ENCODE data around the gene HIRA. TPM values are rescaled to one million over a fixed set of nuclear protein-coding genes. Genes with fewer than 3 reads are reported as not detected.
"Not testable (repeated sequence)": the region's sequence is repeated elsewhere in the genome, so short reads cannot be mapped to it uniquely, and the experiment has no call there.

The HIRA gene
- total RNA-seq, 1 donor from 2014 or later: 14.7 TPM

GRCh38 chr22:19383292-19383691 is 48.2 kb downstream of the HIRA start:
- no peak for DNase-seq (ENCODE audit: low read depth in 2 of 2)

GRCh38 chr22:19382240-19382639 is 49.3 kb downstream of the HIRA start:
- no peak for DNase-seq (ENCODE audit: low read depth in 2 of 2)

- no peak for DNase-seq (ENCODE audit: low read depth in 2 of 2)
Measured at GRCh38 chr22:19378344-19378674, 53.2 kb downstream of the HIRA start.

GRCh38 chr22:19377565-19378343 is 53.8 kb downstream of the HIRA start:
- DNase-seq (ENCODE audit: low read depth in 2 of 2): no peak

GRCh38 chr22:19376971-19377370 is 54.6 kb downstream of the HIRA start:
- no peak for DNase-seq (ENCODE audit: low read depth in 2 of 2)

DNA sequence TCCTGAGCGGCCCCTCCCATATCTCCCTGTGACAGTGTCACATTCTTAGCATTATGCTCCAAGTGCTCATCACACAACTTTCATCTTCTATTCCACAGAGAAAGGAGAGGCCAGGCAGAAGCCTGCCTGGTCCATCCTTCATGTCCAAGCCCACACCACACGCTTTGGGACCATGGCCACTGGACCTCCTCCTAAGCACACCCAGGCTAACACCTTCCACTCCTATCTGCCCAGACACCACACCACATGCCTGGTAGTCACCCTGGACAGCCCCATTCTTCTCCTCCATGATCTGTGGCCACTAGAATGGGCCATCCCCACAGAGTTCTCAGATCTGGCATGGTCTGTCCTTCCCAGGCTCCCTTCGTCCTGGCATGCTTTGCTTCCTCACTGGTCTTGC is 55.3 kb downstream of the HIRA start:
- no peak for DNase-seq (ENCODE audit: low read depth in 2 of 2)

- DNase-seq (ENCODE audit: low read depth in 2 of 2): no peak
Measured at GRCh38 chr22:19375435-19375834, 56.1 kb downstream of the HIRA start.

DNA sequence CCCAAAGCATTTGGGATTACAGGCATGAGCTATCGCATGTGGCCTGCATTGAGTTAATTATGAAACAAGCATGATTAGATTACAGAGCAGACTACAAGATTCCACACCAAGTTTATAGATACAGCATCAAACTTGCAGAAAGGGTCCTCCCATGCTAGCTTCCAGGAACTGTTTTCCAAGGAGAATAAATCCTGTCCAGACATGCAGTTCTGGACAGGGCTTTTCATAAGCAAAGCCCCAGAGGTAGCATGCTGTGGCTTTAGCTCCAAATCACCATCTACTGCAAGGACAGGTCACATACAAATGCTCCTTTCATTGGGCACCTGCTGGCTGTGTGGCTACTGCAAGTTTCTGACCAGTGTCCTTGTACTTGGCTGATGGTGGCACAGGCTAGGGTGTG is 57.1 kb downstream of the HIRA start:
- DNase-seq (ENCODE audit: low read depth in 2 of 2): no peak

DNA sequence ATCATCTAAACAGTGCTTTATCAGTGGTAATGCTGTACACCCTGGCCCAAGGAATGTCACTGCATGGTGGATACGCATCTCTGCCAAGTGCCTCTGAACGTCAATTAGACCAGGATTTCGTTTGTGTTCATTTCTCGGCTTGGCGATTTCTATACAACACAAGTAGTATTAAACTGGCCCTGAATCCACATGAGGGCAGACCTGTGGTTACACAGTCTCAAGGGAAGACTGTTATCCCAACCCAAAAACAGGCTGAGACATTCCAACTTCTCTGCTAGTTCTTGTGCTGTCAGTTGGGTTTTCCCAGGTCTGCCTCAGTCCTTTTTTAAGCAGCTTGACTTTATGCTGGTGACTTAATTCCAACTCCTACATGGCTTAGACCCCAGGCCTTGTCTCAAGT is 58.1 kb downstream of the HIRA start:
- no peak for DNase-seq (ENCODE audit: low read depth in 2 of 2)

GRCh38 chr22:19371893-19372292 is 59.6 kb downstream of the HIRA start:
- no peak for DNase-seq (ENCODE audit: low read depth in 2 of 2)

GRCh38 chr22:19368876-19369275 is 62.7 kb downstream of the HIRA start:
- DNase-seq (ENCODE audit: low read depth in 2 of 2): no peak

DNA sequence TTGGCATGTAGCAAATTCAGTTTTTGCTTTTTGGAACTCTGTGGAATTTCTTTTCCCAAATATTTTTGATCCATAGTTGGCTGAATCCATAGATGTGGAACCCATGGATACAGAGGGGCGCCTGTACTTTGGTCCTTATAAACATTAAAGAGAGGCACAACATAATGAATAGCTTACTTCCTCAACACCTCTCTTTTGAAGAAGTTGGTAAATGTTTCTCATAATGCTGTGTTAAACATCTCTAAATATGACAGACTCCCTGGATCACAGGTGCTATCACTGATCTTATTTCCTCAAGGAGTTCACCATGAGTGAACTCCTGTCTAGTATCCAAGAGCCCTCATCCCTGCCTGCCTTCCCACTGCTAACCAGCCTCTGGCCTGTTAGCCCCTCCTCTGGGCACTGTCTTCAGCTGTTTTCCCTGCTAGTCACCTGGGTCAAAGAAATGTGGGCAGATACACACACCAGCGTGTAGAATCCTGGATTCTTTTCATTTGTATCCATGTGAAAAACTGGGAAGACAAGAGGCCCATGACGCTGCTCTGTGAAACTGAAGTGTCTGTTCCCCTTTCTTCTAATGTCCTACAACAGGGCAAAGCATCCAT is 63.7 kb downstream of the HIRA start:
- no peak for DNase-seq (ENCODE audit: low read depth in 2 of 2)

GRCh38 chr22:19363541-19363940 is 68.0 kb downstream of the HIRA start:
- not testable (repeated sequence) for DNase-seq (ENCODE audit: low read depth in 2 of 2)

DNA sequence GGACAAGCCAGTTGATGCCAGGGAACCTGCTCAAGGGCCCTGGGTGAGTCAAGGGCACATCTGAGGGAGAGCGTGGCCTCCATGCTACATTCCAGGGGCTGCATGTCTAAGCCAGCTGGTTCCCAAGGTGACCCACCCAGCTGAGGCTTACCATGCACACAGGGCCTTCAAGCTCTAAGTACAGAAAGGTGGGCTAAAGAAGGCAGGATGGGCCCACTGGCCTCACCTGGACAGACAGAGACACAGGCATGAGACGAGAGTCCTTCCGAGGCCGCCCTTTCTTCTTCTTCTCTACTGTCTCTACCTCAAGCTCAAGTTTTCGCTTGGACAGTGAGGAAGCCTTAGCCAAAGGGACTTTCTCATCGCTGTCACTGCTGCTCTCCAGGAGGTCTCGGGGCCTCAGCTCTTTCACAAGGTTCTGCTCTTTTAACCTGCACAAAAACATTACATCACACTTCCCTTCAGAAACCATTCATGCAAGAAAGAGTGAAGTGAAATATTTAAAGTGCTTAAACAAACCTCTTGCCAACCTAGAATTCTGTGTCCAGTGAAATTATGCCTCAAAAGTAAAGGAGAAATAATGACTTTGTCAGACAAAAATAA is 69.9 kb downstream of the HIRA start:
- DNase-seq (ENCODE audit: low read depth in 2 of 2): no peak

DNA sequence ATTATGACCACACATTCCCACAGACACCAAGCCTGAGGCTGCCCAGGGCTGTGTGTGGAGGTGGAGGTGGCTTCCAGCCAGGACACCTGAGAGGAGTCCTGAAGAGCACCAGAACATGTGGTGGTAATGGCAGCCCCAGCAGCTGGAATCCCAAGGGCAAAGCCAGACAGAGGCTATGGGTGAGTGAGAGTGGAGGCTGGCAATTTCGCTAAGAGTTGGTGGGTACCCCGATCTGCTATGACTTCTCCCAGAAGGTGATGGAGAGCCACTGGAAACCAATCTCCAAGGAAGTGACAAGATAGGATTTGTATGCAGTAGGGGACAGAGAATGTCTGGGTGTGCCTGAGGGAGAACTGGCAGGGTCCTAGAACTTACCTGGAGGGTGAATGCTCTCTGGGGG is 70.7 kb downstream of the HIRA start:
- no peak for DNase-seq (ENCODE audit: low read depth in 2 of 2)

- no peak for DNase-seq (ENCODE audit: low read depth in 2 of 2)
Measured at GRCh38 chr22:19360300-19360792, 71.2 kb downstream of the HIRA start.

GRCh38 chr22:19359554-19360299 is 71.8 kb downstream of the HIRA start:
- DNase-seq (ENCODE audit: low read depth in 2 of 2): no peak

DNA sequence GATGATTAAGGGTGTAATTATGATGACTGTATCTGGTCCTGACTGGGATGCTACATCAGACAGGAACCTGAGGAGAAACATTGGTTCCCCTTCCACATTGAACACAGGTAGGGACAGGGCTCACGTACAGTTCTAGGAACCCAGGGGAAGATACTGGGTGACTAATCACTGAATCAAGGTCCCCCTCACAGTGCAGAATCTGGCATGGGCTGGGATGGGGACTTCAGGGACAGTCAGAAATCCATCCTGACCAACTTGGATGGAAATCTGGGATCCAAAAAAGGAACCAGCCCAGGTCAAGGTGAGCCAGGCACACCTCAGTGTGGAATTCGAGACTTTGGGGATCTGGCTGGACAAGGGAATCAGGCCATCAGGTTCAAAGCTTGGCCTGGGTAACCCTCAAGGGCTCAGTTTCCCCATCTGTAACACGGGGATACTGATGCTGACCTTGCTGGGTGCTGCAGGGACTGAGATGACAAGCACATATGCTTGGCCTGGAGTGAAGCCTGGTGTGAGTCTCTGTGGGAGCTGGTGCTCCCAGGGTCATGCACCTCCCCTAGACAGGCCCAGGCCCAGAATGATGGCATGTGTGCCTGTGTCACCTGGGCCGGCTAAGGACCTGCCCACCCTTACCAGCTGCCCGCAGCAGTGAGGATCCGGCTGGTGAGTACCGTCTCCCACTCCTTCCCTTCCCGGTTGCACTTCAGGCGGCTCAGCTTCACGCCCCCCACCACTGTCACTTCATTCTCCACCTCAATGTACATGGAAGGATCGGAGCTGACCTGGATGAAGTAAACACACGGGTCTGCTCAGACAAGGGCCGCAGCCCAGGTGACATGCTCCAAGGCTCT is 72.6 kb downstream of the HIRA start:
- DNase-seq (ENCODE audit: low read depth in 2 of 2): no peak

DNA sequence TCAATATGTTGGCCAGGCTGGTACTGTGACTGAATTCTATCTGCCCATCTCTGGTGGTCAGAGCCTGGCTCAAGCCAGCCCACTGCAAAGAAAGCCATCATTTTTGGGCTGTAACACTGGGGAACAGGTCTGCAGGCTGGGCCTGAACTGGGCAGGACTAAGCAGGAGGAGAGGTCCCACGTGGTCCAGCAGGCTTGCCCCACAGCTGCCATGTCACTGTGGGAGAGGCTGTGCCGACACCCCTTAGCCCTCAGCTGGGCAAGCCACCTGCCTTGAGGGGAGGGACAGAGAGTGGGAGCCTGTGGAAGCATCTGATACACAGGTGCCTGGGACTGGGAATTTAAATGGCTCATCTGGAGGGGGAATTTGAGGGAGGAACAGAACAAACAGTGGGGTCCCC is 73.3 kb downstream of the HIRA start:
- DNase-seq (ENCODE audit: low read depth in 2 of 2): no peak

GRCh38 chr22:19357270-19358105 is 74.0 kb downstream of the HIRA start:
- no peak for DNase-seq (ENCODE audit: low read depth in 2 of 2)

Measured in lung microvascular endothelial cell (primary cell).